HG03280 (cell line): ENCODE results near the gene NEURL1.
"Not testable (repeated sequence)": the region's sequence is repeated elsewhere in the genome, so short reads cannot be mapped to it uniquely, and the experiment has no call there.

Experiments used
- ATAC-seq: cut with Tn5 transposase; IDR thresholded peaks from one replicate; pipeline ENCODE4 v1.9.1; 2021; ENCODE audit warnings: mild to moderate bottlenecking, moderate library complexity; ENCODE audit not compliant: unreplicated experiment

NEURL1 gene

DNA sequence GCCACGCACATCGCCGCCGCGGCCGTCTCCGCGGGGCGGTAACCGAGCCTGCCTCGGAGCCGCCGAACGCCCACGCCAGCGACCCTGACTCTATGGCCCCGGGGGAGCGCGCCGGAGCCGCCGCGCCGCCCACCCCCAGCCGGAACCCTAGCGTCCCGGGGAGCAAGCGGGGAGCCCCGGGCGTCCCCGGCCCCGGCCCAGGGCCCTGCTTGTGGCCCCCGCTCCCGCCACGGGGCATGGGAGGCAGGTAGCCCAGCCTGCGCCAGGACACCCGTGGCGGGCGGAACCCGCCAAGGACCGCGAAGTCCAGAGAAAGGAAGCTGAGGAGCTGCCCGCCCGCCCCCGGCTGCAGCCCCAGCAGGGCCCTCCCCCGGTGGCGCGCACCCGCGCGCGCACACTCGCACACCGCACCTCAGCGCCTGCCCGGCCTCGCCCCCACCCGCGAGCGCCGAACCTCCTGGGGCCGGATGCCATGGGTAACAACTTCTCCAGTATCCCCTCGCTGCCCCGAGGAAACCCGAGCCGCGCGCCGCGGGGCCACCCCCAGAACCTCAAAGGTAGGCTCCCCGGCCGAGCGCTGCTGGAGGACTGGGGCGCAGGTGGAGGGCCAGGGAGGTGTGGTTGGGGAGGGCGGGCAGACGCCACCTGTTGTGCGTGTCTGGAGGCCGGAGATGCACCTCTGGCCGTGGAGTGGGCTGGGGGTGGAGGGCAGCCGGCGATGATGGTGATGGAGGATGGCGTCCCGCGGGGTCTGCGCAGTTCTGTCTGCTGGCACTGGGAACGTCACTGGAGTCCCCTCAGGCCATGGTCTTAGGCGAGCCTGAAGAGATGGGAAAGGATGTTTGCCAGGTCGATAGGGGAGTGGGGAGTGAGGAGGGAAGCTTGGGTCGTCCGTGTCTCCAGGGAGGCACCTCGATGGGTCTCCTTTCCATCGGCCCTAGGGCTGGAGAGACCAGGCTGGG lies 692 bp downstream of the NEURL1 start:
- ATAC-seq: no peak

DNA sequence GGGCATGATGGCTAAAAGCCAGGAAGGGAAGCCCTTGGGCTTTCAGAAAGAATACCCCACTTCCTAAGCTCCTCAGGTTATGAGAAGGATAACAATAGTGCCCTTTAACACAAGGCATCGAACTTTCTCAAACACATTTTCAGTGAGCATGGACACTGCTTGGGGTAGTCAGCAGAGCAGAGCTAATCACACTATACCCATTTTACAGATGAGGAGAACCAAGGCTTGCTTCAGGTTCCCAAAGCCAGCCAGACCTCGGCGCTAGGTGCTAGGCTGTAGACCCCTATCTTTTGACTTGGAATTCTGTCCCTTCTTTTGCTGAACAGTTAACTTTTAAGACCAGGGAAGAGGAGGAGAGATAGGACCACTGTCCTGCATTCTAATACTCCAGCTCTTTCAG lies 1.8 kb downstream of the NEURL1 start:
- no peak for ATAC-seq

DNA sequence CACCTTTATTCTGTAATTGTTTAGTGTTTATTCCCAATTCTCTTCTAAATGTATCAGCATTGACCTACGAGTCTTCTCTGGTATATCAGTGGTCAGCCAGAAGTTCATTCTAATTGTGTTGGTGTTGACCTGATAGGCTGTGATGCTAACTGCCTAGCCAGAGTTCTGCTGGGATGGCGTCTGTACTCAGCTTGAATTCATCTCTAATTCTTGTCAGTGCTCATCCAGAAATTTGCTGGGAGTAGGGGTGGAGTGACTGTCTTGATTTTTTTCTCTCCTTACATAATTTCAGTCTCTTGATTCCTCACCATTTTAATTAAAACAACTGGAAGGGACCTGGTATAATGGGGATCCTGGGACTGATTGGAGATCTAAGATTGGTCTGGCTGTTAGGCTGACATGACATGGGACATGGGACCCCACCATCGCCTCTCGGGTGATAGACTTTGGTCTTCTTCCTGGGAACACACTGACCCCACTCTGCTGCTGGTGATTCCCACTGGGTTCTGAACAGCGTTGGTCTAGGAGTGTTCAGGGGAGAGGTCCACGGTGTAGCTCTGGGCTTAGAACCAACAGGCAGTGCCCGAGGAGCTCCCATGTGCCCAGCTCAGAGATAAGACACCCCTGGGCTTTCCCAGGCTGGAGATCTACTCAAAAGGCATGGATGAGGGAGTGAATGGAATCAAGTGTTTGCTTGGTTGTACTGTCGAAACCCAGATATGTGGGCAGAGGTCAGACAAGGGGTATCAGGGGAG lies 3.8 kb downstream of the NEURL1 start:
- no peak for ATAC-seq

DNA sequence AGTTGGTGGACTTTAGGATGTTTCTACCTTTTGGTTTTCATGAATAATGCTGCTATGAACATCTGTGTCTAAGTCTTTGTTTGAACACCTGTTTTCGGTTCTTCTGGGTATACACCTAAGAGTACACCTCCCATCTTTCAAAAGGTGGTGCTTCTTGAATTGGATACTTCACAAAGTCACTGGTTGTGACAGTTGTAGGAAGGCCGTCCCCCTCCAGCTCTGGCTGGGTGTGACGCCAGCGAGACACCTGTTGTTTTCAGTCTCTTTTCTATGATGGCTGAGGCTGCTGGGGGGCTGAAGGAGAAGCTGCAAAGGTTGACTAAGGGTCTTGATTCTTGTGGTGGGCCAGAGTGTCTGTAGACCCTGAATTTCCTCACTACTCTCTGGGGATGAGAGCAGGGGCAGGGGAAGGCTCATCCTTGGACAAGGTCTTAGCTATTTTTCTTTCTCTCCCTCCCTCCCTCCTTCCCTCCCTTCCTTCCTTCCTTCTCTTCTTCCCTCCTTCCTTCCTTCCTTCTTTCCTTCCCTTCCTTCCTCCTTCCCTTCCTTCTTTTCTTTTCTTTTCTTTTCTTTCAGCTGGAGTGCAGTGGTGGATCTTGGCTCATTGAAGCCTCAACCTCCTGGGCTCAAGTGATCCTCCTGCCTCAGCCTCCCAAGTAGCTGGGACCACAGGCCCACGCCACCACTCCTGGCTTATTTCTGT lies 5.6 kb downstream of the NEURL1 start:
- ATAC-seq: no peak

DNA sequence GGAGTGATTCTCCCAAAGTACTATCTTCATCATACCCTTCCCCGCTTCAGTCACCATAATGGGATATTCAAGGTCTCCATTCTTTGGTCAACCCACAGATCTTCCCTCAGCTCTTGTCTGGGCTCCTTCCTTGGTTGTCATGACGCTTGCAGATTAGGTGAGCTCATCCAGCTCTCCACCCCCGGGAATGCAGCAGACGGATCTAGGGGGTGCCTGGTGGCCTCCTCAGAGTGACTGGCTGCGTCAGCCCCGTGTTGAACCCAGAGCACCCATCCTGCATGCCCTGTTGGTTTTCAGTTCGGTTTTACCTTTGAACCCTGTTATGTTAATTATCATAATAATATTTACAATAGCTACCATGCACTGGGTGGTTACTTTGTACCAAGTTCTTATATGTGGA lies 6.4 kb downstream of the NEURL1 start:
- no peak for ATAC-seq

DNA sequence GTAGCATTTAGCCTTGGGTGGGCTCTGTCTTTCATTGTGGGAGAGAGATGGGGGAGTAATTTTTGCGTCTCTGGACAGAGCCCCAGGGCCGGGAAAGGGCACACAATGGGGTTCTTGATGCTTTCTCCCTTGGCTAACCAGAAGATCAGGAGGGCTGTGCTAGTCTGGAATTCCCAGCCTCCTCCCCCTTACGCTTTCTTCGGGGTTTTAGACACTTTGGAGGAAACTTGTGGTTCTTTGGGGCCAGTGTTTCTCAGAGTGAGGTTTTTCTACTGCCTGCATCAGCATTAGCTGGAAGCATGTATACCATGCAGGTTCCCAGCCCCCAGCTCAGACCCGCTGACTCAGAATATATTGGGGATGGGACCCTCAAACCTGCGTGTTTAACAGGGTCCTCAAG lies 7.0 kb downstream of the NEURL1 start:
- no peak for ATAC-seq

DNA sequence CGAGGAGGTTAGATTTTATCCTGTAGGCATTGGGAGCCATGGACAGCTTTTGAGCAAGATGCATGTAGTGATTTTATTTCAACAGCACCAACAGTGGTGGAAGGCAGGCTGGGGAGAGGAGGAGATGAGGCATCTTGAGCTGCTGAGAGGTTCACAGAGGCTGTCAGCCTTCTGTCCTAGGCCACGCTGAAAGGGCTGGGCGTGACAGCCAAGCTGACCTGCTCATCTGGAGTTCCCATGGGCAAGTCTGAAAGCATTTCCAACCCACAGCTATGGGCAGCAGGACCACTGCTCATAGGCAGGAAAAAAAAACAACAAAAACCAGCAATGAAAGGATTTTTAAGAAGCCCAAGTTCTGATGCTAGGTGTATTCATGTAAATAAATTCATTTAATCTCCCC lies 7.7 kb downstream of the NEURL1 start:
- no peak for ATAC-seq

DNA sequence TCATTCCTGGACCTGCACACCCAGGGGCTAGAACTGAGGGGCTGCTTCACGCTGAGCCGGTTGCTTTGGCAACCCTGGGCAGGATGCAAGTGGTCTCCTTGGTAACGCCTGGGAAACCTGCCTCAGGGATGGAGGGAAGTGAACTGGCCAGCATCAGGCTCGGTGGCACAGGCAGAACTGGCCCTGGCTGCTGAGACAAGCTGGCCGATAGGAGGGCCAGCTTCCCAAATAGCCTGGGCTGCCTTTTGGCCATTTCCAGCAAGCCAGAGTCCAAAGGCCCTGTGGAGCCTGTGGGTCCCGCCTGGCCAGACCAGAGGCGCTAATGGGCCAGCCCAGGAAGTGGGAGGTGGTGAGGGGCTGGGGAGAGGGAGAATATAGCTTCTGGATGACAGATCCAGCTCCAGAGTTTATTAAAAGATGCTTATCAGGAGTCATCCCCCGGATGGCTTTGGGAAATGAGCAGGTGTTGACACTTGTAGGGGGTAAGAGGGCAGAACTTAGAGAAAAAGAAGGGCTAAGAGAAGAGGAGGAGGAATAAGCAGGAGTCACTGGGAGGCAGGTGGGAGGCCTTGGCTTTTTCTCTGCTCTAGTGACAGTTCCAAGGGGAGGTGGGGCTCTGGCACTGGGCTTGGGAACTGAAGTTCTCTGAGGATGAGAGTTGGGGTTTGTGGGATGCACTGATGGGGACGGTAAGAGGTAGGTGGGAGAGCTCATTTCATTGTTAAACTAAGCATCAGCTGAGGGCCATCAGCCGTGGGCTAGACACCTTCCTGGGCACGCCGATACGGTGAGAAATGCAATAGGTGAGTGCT lies 9.6 kb downstream of the NEURL1 start:
- no peak for ATAC-seq

DNA sequence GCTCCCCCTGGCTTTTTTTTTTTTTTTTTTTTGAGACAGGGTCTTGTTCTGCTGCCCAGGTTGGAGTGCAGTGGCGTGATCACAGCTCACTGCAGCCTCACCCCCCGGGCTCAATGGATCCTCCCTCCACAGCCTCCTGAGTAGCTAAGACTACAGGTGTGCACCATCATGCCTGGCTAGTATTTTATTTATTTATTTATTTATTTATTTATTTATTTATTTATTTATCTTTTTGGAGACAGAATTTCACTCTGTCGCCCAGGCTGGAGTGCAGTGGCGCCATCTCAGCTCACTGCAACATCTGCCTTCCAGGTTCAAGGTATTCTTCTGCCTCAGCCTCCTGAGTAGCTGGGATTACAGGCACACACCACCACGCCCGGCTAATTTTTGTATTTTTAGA lies 10.3 kb downstream of the NEURL1 start:
- ATAC-seq: not testable (repeated sequence)

DNA sequence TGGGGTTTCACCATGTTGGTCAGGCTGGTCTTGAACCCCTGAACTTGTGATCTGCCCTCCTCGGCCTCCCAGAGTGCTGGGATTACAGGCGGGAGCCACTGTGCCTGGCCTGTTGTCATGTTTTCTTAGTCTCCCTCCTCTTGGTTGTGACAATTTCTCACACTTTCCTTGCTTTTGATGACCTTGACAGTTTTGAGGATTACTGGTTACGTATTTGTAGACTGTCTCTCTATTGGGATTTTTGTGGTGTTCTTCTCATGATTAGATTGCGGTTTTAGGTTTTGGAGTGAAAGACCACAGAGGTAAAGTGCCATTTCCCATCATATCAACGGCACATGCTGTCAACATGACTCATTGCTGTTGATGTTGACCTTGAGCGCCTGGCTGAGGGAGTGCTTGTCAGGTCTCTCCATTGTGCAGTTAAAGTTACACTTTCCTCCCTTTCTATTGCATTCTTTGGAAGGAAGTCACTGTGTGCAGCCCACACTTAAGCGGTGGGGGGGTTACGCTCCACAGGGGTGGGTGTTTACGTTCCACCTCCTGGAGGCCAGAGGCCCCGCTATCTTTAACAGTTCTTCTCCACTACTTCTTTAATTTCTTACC lies 10.8 kb downstream of the NEURL1 start:
- ATAC-seq: no peak

DNA sequence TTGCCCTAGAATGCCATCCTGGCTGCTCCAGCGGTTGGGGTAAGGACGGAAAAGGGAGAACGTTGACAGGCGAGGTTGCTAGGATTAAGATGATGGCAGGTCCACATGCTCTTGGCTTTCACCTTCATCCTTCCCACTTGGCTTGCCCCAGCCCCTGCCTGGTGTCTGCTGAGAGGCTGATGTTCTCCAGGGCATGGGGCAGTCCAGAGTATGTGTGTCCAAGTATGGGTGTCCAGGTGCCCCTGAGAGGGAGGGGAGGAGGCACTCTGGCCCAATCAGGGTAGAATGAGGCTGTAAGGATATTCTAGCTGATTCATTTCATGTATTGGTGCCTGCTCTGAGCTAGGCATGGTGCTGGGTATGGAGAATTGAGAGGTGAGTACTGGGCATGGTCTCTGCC lies 12.6 kb downstream of the NEURL1 start:
- no peak for ATAC-seq

DNA sequence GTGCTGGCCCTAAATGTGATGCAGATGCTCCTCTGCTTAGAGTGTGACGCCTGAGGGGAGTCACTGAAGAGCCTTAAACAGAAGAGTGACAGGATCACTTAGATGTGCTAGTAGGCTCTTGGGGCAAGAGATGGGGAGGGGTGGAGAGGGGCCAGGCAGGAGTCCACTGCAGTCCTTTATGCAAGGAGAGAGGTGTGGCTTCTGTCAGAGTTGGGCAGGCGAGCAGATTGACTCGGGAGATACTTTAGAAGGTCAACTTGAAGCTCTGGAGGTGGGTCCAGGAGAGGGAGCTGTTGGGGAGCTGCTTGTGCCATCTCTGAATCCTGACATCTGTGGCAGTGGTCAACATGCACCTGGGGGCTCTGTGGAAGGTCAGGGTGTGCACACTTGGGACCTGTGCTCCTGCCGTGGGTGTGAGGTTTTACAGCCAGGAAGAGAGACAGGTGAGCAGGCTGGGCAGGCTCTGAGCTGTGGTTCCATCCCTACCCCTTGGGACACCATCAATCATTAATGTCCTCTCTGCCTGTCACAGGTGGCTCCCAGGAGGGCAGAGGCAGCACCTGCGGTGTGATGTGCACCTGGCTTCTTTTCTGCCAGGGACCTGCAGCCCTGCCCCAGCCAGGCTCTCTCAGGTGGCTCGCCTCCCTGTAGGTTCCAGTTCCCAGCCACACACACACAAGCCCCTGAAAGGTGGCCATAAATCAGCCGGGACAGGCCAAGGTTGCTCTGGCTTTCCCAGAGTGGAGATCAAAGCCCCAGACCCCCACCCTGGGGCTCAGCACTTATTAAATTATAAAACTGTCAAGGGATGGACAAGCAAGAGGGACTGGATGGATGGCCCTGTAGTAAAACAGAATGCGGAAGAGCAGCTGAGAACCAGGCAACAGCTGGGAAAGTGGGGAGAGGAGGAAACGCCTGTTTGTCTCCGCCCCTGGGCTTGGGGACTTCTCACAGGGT lies 14.0 kb downstream of the NEURL1 start:
- no peak for ATAC-seq

DNA sequence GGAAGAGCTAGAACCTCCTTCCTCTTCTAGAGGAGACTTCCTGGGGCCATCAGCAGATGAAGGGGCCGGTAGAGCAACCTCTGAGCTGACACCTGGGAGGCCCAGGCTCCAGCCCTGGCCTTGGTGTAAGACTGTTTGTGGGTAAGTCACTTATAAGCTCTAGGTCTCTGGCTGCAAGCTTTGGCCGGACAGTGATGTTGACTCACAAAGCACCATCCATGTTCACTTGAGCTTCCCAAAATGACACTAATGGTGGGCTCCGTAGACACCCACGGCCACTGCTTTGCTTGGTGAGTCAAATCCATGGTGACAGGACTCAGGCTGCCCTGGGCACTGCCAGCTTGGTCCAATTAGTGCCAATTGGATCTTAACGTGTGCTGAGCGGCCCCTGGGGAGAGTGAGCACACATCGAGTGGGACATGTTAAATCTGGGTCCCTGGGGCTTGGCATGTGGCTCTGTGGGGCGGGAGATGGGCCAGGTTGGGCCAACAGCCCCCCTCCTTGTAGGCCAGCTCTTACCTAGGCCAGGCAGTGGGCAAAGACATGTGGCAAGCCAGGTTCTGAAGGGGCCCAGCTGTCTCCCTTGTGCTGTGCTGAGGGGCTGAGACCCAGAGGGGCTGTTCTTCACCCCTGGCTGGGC lies 16.7 kb downstream of the NEURL1 start:
- no peak for ATAC-seq

DNA sequence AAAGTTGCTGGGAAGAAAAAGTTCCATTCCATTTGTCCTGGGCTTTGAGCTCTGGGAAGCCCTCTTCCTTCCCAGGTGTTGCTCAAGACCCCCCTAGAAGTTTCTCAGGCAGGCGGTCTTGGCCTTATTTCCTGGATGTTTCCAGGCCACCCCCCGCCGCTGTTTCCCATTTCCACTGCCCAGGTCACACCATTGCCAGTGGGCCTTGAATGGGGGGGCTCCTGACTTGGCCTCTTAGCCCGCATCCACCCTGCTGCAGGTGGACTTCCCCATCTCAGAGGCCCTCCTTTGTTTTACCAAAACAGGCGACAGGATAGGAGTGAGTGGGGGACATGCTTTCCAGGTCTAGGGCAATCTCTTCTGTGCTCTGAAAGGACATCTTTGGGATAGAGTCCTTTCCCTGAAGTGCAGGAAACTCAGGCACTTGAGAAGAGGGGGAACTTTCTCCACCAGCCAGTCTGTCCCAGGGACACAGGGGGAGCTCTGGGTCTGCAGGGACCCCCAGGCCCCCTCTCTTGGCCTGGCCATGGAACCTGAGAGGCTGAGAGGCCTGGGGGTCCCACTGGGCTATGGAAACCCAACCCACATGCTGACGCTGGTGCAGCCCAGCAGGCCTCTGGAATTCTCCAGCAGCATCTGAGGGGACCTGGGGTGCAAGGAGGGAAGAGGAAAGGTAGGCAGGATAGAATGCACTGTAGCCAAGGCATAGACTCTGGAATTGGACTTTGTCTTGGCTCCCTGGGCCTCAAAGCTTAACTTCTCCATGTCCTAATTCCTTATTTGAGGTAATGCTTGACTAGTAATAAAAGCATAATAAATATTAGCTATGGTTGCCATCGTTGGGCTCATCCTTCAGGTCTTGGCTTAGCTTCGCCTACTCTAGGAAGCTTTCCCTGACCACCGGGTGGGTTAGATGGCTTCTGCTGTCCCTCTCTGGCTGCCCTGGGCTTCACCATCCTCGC lies 17.6 kb downstream of the NEURL1 start:
- ATAC-seq: no peak

DNA sequence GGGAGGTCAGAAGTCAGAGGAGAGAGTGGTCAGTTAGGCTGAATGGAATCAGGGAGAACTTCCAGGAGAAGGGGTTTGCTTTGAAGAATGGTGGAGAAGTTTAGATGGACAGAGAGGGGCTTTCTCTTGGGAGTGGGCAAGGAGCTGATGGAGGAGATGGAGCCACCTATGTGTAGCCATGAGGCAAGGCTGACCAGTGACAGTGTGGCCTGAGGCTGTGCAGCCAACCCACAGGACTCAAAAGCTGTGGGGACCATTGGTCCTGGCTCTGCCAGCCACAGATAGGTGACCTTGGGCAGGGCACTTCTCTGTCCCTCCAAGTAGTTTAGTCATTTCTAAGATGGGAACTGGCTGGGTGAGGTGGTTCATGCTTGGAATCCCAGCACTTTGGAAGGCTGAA lies 18.7 kb downstream of the NEURL1 start:
- no peak for ATAC-seq

DNA sequence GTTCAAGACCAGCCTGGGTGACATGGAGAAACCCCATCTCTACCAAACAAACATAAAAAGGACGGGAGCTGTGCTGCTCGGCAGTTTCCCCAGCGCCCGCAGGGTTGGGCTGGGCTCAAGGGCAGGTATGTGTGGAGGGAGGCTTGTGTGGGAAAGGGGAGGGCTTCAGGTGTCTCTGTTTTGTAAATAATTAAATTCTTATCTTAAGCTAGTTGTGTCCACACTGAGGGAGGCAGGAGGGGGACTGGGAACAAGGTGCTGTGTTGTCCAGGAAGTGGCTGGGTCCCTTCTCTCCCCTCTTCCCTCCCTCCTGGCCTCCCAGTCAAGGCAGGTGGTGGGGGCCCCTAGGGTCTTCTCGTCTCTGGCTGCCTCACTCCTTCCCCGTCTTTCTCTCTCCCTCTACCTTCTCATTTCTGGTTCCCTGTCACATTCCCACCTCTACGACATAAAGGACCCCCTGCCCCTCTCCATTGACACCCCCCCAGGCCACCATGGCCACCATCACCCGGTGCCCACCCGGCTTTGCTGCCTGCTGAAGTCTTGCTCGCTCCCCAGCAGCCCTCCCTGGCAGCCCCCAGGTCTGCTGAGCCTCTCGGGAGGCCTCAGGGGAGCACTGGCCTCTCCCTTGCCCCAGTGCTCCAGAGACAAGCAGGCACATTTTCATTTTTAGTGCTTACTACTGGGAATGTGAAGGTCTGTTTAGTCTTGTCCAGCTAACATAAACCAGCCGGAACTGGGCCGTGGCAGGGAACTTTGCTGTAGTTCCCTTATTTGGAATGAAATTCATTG lies 19.3 kb downstream of the NEURL1 start:
- no peak for ATAC-seq
